ENCODE data around the gene ZBTB17.
A peak's percentile ranks its signal among the peaks of the same experiment; 100 is the strongest.

The ZBTB17 gene

DNA sequence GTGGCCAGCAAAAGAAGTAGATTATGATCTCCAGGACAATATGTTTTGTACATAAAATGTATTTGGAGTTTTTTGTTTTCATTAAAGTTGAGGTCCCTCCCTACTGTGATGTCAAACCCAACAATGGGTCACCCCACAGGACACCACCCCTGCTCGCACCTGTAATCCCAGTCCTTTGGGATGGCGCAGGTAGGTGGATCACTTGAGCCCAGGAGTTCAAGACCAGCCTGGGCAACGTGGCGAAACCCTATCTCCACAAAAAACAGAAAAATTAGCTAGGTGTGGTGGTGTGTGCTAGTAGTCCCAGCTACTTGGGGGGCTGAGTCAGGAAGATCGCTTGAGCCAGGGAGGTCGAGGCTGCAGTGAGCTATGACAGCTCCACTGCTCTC lies 9.0 kb downstream of the ZBTB17 start:
- Histone ChIP-seq H3K4me2 (ENCODE audit: low read length) (no peak overlapping the region), H3K36me3 (ENCODE audit: control insufficient read depth, low read length) (peaks cover 34% of the 10 kb centered on the region)

DNA sequence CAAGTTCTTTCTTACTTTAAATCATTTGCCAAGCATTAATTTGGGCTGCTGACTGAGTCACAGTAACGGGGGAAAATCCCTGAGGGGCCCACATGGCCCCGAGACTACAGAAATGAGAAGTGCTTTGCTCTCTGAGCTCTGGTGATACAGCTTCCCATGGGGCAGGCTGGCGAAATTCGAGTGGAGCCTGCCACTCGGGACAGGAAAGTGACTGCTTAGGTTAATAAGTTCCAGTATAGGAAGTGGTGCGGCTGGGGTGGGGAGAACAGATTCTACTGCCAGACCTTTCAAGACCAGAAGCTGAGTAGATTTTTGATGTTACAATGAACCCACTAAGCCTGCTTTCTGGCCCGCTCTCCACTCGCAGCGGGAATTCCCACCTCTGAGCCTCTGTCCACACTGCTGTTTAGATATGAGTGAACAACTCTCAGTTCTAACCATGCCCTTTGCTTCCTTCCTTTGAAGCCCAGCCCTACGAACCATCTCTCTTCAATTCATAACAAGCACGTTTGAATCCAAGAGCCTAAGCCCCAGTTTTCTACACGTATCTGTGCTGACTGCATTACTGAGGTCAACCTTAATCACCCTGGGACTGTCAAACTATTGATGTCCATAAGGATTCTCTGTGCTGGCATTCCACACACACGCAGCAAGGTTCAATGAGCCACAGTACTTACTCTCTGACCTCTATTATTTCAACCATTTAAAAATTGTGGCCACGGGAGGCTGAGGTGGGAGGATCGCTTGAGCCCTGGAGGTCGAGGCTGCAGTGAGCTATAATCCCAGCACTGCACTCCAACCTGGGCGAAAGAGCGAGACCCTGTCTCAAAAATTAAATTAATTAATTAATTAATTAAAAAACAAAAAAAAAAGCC lies 9.6 kb downstream of the ZBTB17 start:
- Histone ChIP-seq H3K4me1 (ENCODE audit: control insufficient read depth, low read length) (peaks cover 34% of the 10 kb centered on the region), H3K27me3 (ENCODE audit: control insufficient read depth, low read length) (no peaks in the 10 kb centered on the region), H3K79me2 (ENCODE audit: control insufficient read depth, low read length) (peaks cover 62% of the 10 kb centered on the region), H3K4me2 (ENCODE audit: low read length) (peak overlapping the region; percentile 53), H3K27ac (ENCODE audit: low read depth, low read length) (no peak overlapping the region; the same call in 1 of the 2 replicates), H3F3A (ENCODE audit: control insufficient read depth, insufficient read depth) (0 out of 2 replicates have a peak, but pooled peaks cover under 1% of the 10 kb centered on the region), H4K20me1 (ENCODE audit: control insufficient read depth, insufficient read depth, low read depth, low read length) (no peaks in the 10 kb centered on the region), H3K36me3 (ENCODE audit: control insufficient read depth, low read length) (peaks cover 30% of the 10 kb centered on the region), H3K9me3 (ENCODE audit: control insufficient read depth, insufficient read depth, low read length) (no peaks in the 10 kb centered on the region), H3K4me3 (ENCODE audit: low read length) (peak overlapping the region; percentile 41), H3K9me2 (replicated peaks; ENCODE audit: control insufficient read depth, low read length) (no peaks in the 10 kb centered on the region)
- TF ChIP-seq EZH2phosphoT487 (IDR thresholded peaks at IDR 0.05; ENCODE audit: borderline replicate concordance, low read length), result no peak
- TF ChIP-seq, protein P1, sequence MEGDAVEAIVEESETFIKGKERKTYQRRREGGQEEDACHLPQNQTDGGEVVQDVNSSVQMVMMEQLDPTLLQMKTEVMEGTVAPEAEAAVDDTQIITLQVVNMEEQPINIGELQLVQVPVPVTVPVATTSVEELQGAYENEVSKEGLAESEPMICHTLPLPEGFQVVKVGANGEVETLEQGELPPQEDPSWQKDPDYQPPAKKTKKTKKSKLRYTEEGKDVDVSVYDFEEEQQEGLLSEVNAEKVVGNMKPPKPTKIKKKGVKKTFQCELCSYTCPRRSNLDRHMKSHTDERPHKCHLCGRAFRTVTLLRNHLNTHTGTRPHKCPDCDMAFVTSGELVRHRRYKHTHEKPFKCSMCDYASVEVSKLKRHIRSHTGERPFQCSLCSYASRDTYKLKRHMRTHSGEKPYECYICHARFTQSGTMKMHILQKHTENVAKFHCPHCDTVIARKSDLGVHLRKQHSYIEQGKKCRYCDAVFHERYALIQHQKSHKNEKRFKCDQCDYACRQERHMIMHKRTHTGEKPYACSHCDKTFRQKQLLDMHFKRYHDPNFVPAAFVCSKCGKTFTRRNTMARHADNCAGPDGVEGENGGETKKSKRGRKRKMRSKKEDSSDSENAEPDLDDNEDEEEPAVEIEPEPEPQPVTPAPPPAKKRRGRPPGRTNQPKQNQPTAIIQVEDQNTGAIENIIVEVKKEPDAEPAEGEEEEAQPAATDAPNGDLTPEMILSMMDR (IDR thresholded peaks at IDR 0.05; ENCODE audit: low read depth, low read length, poor library complexity, severe bottlenecking), result no peak

More for the DNA sequence above, 9.0 kb downstream of the ZBTB17 start:
- Histone ChIP-seq H3K79me2 (ENCODE audit: control insufficient read depth, low read length) (peaks cover 62% of the 10 kb centered on the region), H3K9me3 (ENCODE audit: control insufficient read depth, insufficient read depth, low read length) (no peaks in the 10 kb centered on the region), H4K20me1 (ENCODE audit: control insufficient read depth, insufficient read depth, low read depth, low read length) (no peaks in the 10 kb centered on the region), H3K27ac (ENCODE audit: low read depth, low read length) (no peak overlapping the region), H3K4me3 (ENCODE audit: low read length) (no peak overlapping the region), H3K4me1 (ENCODE audit: control insufficient read depth, low read length) (peaks cover 38% of the 10 kb centered on the region), H3K9me2 (replicated peaks; ENCODE audit: control insufficient read depth, low read length) (no peaks in the 10 kb centered on the region), H3K27me3 (ENCODE audit: control insufficient read depth, low read length) (no peaks in the 10 kb centered on the region), H3F3A (ENCODE audit: control insufficient read depth, insufficient read depth) (no peaks in the 10 kb centered on the region)
- TF ChIP-seq, protein P1 (IDR thresholded peaks at IDR 0.05; ENCODE audit: low read depth, low read length, poor library complexity, severe bottlenecking), result no peak
- TF ChIP-seq EZH2phosphoT487 (IDR thresholded peaks at IDR 0.05; ENCODE audit: borderline replicate concordance, low read length), result no peak

DNA sequence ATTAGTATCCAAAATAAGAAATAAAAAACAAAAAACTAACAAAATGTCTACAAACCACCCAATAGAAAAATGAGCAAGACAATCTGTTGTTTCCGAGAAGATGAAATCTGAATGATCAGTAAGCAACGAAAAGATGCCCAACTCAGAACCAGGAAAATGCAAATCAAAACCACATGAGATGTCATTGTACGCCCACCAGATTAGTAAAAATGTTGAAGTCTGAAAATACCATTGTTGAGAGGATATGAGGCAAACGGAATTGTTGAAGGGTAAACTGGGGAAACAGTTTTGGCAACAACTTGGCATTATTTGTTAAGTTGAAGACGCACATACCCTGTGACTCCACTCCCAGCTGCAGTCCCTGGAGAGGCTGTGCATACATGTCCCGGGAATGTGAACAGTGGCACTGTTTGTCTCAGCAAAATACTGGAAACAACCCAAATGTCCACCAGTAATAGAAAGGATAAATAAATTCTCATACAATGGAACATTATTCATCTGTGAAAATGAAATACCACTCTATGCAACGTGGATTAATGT lies 10.6 kb downstream of the ZBTB17 start:
- peaks cover 27% of the 10 kb centered on the region for H3K36me3 ChIP-seq (ENCODE audit: control insufficient read depth, low read length)
- no peaks in the 10 kb centered on the region for H3K9me2 ChIP-seq (replicated peaks; ENCODE audit: control insufficient read depth, low read length)
- TF ChIP-seq EZH2phosphoT487 (IDR thresholded peaks at IDR 0.05; ENCODE audit: borderline replicate concordance, low read length), result no peak
- TF ChIP-seq, protein P1 (IDR thresholded peaks at IDR 0.05; ENCODE audit: low read depth, low read length, poor library complexity, severe bottlenecking), result no peak
- no peaks in the 10 kb centered on the region for H3K9me3 ChIP-seq (ENCODE audit: control insufficient read depth, insufficient read depth, low read length)
- H3K27me3 ChIP-seq (ENCODE audit: control insufficient read depth, low read length), result no peaks in the 10 kb centered on the region
- H4K20me1 ChIP-seq (ENCODE audit: control insufficient read depth, insufficient read depth, low read depth, low read length), result no peaks in the 10 kb centered on the region
- peaks cover 34% of the 10 kb centered on the region for H3K4me1 ChIP-seq (ENCODE audit: control insufficient read depth, low read length)
- H3K79me2 ChIP-seq (ENCODE audit: control insufficient read depth, low read length), result peaks cover 70% of the 10 kb centered on the region
- peak overlapping the region; percentile 29; the same call in 1 of the 2 replicates for H3K4me3 ChIP-seq (ENCODE audit: low read length)
- H3F3A ChIP-seq (ENCODE audit: control insufficient read depth, insufficient read depth), result peaks cover 4% of the 10 kb centered on the region; the same call in 1 of the 2 replicates
- no peak overlapping the region for H3K27ac ChIP-seq (ENCODE audit: low read depth, low read length)
- peak overlapping the region; percentile 53 for H3K4me2 ChIP-seq (ENCODE audit: low read length)

Measured in DOHH2 (cell line).